ENCODE data around the gene LYRM9. TPM values are rescaled to one million over a fixed set of nuclear protein-coding genes. Genes with fewer than 3 reads are reported as not detected.

The LYRM9 gene
- total and polyA plus RNA-seq, 9 of the 15 experiments (the other 6 are each of a cell fraction or from before 2014, with no cell fraction given), result 0.98 to 4.7 (median 1.8) TPM

DNA sequence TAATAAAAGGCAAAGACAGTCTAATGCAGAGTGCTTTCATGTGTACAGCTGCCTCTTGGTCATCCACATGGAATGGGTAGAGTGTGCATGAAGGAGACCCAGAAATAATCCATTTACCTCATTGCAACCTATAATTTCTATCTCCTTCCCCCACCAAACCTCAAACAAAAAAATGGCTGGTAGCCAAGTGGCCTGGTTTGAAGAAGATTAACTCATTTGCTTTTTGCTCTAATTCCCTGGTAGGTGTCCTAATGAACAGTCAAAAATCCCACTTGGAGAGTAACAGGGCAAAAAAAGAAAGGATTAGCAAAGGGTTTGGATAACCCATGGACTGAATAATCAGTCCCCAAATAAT lies 13.0 kb upstream of the LYRM9 start:
- Histone ChIP-seq H3K4me3 (no peak overlapping the region), H3K9ac (ENCODE audit: insufficient read depth in 1 of 2, low read depth in 2 of 2, low read length in 2 of 2) (no peak overlapping the region), H3K79me2 (ENCODE audit: control insufficient read depth, insufficient read depth, low read length) (no peaks in the 10 kb centered on the region), H3K36me3 (ENCODE audit: control insufficient read depth, insufficient read depth, low read length) (no peaks in the 10 kb centered on the region), H3K27me3 (ENCODE audit: control insufficient read depth in 2 of 2, insufficient read depth in 2 of 2, low read length in 2 of 2) (no peaks in the 10 kb centered on the region), H3K9me1 (ENCODE audit: control insufficient read depth, insufficient read depth, low read length) (no peaks in the 10 kb centered on the region), H3K4me2 (ENCODE audit: insufficient read depth, low read length) (no peak overlapping the region), H3K4me1 (replicated peaks in 1 of 2; ENCODE audit: control insufficient read depth in 2 of 2, insufficient read depth in 2 of 2, low read length in 2 of 2) (peaks cover 4 to 26% of the 10 kb centered on the region in 2 experiments), H3K9me3 (replicated peaks; ENCODE audit: control insufficient read depth, insufficient read depth, low read depth, low read length) (no peaks in the 10 kb centered on the region), H4K20me1 (replicated peaks; ENCODE audit: control insufficient read depth, insufficient read depth, low read length) (no peaks in the 10 kb centered on the region), H3K27ac (ENCODE audit: extremely low read depth, low read depth, low read length) (no peak overlapping the region), H2AFZ (ENCODE audit: low read depth, low read length) (peak overlapping the region; percentile 49; the same call in 1 of the 2 replicates)
- peak in 1 of 4 experiments; percentile 27 for DNase-seq (ENCODE audit: extremely low read depth in 1 of 4, low spot score in 3 of 4)
- in situ Hi-C loops (cut with MboI), result no loop called here
- ChIA-PET POLR2A (interaction anchor here (1.0 kb wide), 1 partner anchor 13 kb away, joined by 4 read pairs; the partner anchor contains the start of gene LYRM9), CTCF (ENCODE audit: low intra/inter-chr PET ratio) (no interaction called here)
- BruUV-seq (replicated peaks), result no TSS peak
- no peak for ATAC-seq
- intact Hi-C loops (cut with micrococcal nuclease), result loop anchor here (5.0 kb wide), 1 partner anchor 61 kb away; no protein-coding TSS in a partner anchor
- FAIRE-seq, result peak; percentile 58
- 0 out of 2 replicates have a peak, but pooled peaks have one; percentile 34 for TF ChIP-seq SMARCA4 (IDR thresholded peaks at IDR 0.05)
- 0 out of 2 replicates have a peak, but pooled peaks have one; percentile 33 for TF ChIP-seq HMBOX1 (IDR thresholded peaks at IDR 0.05)
- no peak for TF ChIP-seq SREBF2 (CRISPR knock-in tag; IDR thresholded peaks at IDR 0.05)
- TF ChIP-seq HDAC6 (IDR thresholded peaks at IDR 0.05; ENCODE audit: low read depth, low read length), result no peak
- no peak for TF ChIP-seq KHSRP (IDR thresholded peaks at IDR 0.05)
- peak; percentile 51 for TF ChIP-seq CBFA2T3 (IDR thresholded peaks at IDR 0.05)
- TF ChIP-seq CBFA2T2 (conservative IDR thresholded peaks at IDR 0.05), result 0 out of 2 replicates have a peak, but pooled peaks have one; percentile 12
- TF ChIP-seq TEAD4 (IDR thresholded peaks at IDR 0.05; ENCODE audit: low read length), result peak; percentile 10; the same call in 1 of the 2 replicates
- TF ChIP-seq TEAD4 (CRISPR knock-in tag; IDR thresholded peaks at IDR 0.05; ENCODE audit: borderline replicate concordance), result no peak
- TF ChIP-seq ZNF830 (CRISPR knock-in tag; IDR thresholded peaks at IDR 0.05), result no peak
- no peak for TF ChIP-seq TEAD2 (tag; IDR thresholded peaks at IDR 0.05)
- TF ChIP-seq GTF2A2 (tag; IDR thresholded peaks at IDR 0.05), result no peak
- TF ChIP-seq, protein P1, sequence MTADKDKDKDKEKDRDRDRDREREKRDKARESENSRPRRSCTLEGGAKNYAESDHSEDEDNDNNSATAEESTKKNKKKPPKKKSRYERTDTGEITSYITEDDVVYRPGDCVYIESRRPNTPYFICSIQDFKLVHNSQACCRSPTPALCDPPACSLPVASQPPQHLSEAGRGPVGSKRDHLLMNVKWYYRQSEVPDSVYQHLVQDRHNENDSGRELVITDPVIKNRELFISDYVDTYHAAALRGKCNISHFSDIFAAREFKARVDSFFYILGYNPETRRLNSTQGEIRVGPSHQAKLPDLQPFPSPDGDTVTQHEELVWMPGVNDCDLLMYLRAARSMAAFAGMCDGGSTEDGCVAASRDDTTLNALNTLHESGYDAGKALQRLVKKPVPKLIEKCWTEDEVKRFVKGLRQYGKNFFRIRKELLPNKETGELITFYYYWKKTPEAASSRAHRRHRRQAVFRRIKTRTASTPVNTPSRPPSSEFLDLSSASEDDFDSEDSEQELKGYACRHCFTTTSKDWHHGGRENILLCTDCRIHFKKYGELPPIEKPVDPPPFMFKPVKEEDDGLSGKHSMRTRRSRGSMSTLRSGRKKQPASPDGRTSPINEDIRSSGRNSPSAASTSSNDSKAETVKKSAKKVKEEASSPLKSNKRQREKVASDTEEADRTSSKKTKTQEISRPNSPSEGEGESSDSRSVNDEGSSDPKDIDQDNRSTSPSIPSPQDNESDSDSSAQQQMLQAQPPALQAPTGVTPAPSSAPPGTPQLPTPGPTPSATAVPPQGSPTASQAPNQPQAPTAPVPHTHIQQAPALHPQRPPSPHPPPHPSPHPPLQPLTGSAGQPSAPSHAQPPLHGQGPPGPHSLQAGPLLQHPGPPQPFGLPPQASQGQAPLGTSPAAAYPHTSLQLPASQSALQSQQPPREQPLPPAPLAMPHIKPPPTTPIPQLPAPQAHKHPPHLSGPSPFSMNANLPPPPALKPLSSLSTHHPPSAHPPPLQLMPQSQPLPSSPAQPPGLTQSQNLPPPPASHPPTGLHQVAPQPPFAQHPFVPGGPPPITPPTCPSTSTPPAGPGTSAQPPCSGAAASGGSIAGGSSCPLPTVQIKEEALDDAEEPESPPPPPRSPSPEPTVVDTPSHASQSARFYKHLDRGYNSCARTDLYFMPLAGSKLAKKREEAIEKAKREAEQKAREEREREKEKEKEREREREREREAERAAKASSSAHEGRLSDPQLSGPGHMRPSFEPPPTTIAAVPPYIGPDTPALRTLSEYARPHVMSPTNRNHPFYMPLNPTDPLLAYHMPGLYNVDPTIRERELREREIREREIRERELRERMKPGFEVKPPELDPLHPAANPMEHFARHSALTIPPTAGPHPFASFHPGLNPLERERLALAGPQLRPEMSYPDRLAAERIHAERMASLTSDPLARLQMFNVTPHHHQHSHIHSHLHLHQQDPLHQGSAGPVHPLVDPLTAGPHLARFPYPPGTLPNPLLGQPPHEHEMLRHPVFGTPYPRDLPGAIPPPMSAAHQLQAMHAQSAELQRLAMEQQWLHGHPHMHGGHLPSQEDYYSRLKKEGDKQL (CRISPR knock-in tag; IDR thresholded peaks at IDR 0.05; ENCODE audit: borderline replicate concordance), result no peak
- peak; percentile 29; the same call in 1 of the 2 replicates for TF ChIP-seq DPF2 (IDR thresholded peaks at IDR 0.05)
- no peak for TF ChIP-seq CEBPG (CRISPR knock-in tag; IDR thresholded peaks at IDR 0.05)
- no peak for TF ChIP-seq CEBPG (tag; conservative IDR thresholded peaks at IDR 0.05 in 1 of 2, IDR thresholded peaks at IDR 0.05 in 1 of 2)

Measured in K562 (cell line).